HCT116 (cell line): ENCODE data around the gene LOXHD1. TPM values are rescaled to one million over a fixed set of nuclear protein-coding genes. Genes with fewer than 3 reads are reported as not detected.

Experiments
- ATAC-seq: fragments of 200-7000 bp; cut with Tn5 transposase; 2 replicates; pipeline ENCODE4 v1.9.1; 2020; ENCODE audit warnings: mild to moderate bottlenecking, moderate library complexity
- BruUV-seq: library from RNA; stranded (reverse); fragments of 400-500 nt; replicated peaks from 2 replicates; lab custom pipeline; 2021; lab: Mats Ljungman, UMichigan
- CTCF ChIA-PET: fragments of 300-600 bp; sonication (Branson Sonifier 250); formaldehyde crosslinking; loops from one replicate; lab custom pipeline; 2021; ENCODE audit warnings: antibody characterized with exemption; lab: Charles Lee
- POLR2A ChIA-PET: fragments of 300-600, 350-600 bp; sonication (Branson Sonifier 250); formaldehyde crosslinking; loops from one replicate; lab custom pipeline; 2021; ENCODE audit warnings: antibody characterized with exemption; lab: Charles Lee
- RAD21 ChIA-PET, 2 experiments: fragments of 300-600 bp; sonication (Branson Sonifier 250); formaldehyde crosslinking; loops; one replicate each; lab custom pipeline; 2023; ENCODE audit warnings: low total read pairs in 2 of 2; ENCODE audit not compliant: uncharacterized antibody in 2 of 2, unreplicated experiment in 2 of 2, low non-redundant PET in 1 of 2; lab: Charles Lee
- DNase-seq: peaks from one replicate; pipeline ENCODE4 v3.0.0-alpha.2; 2010; ENCODE audit warnings: low read depth, low spot score
- H2AFZ ChIP-seq: fragments of 200-600 bp; shearing (Covaris generic), sonication (generic); 2 replicates; pipeline ENCODE4 v1.6.1; 2017; ENCODE audit warnings: low read depth, mixed run types, mixed read lengths, antibody characterized with exemption, low read length; ENCODE audit not compliant: poor library complexity, severe bottlenecking
- H3K27ac ChIP-seq: 2 replicates; pipeline ENCODE4 v1.5.1; 2012; ENCODE audit warnings: low read depth, low read length
- H3K27me3 ChIP-seq: fragments of 200-600 bp; sonication (generic); 2 replicates; pipeline ENCODE4 v1.6.1; 2016; ENCODE audit warnings: mixed run types, low read length, mixed read lengths; ENCODE audit not compliant: insufficient read depth
- H3K36me3 ChIP-seq, 2 experiments: fragments of 200-500 bp in 1 of 2; fragments of 200-600 bp in 1 of 2; sonication (Bioruptor generic) in 1 of 2; sonication (generic) in 1 of 2; 2 replicates each; pipeline versions ENCODE4 v1.5.1 to v1.6.1; 2014 to 2016; ENCODE audit warnings: low read length in 2 of 2, inconsistent platforms in 1 of 2, mixed read lengths in 1 of 2, mixed run types in 1 of 2; ENCODE audit not compliant: insufficient read depth in 2 of 2, control insufficient read depth in 1 of 2
- H3K4me1 ChIP-seq, 2 experiments: fragments of 200-600 bp in 1 of 2; sonication (generic) in 1 of 2; 2 replicates each; pipeline versions ENCODE4 v1.5.1 to v1.6.1; 2012 to 2017; ENCODE audit warnings: low read length in 2 of 2, inconsistent platforms in 1 of 2, mild to moderate bottlenecking in 1 of 2, mixed read lengths in 1 of 2, mixed run types in 1 of 2, moderate library complexity in 1 of 2; ENCODE audit not compliant: insufficient read depth in 2 of 2, control insufficient read depth in 1 of 2
- H3K4me2 ChIP-seq: fragments of 200-600 bp; sonication (generic); 2 replicates; pipeline ENCODE4 v1.6.1; 2017; ENCODE audit warnings: mixed run types, low read length, mixed read lengths
- H3K4me3 ChIP-seq, 2 experiments: fragments of 200-600 bp in 1 of 2; sonication (generic) in 1 of 2; replicated peaks in 1 of 2; 2 replicates each; pipeline ENCODE4 v1.5.1; 2011 to 2016; ENCODE audit warnings: low read length in 2 of 2, control low read depth in 1 of 2, low read depth in 1 of 2, mild to moderate bottlenecking in 1 of 2, mixed read lengths in 1 of 2, mixed run types in 1 of 2
- H3K79me2 ChIP-seq: fragments of 200-600 bp; sonication (generic); 2 replicates; pipeline ENCODE4 v1.6.1; 2017; ENCODE audit warnings: mild to moderate bottlenecking, mixed run types, low read length, moderate library complexity, mixed read lengths; ENCODE audit not compliant: insufficient read depth
- H3K9ac ChIP-seq: fragments of 200-600 bp; sonication (generic); 2 replicates; pipeline ENCODE4 v1.6.1; 2016; ENCODE audit warnings: low read length, mixed read lengths
- H3K9me2 ChIP-seq: fragments of 200-600 bp; sonication (generic), shearing (Covaris generic); 2 replicates; pipeline ENCODE4 v1.6.1; 2017; ENCODE audit warnings: mixed run types, mild to moderate bottlenecking, moderate library complexity; ENCODE audit not compliant: insufficient read depth
- H3K9me3 ChIP-seq, 2 experiments: fragments of 200-500 bp in 1 of 2; fragments of 200-600 bp in 1 of 2; sonication (Bioruptor generic) in 1 of 2; sonication (generic) in 1 of 2; 2 replicates each; pipeline ENCODE4 v1.6.1; 2014 to 2017; ENCODE audit warnings: low read length in 2 of 2, mixed read lengths in 2 of 2, inconsistent platforms in 1 of 2, low read depth in 1 of 2, mild to moderate bottlenecking in 1 of 2, mixed run types in 1 of 2, moderate library complexity in 1 of 2; ENCODE audit not compliant: control insufficient read depth in 1 of 2, insufficient read depth in 1 of 2
- H4K20me1 ChIP-seq: fragments of 200-600 bp; sonication (generic), shearing (Covaris generic); 2 replicates; pipeline ENCODE4 v1.6.1; 2017; ENCODE audit warnings: mixed run types, mild to moderate bottlenecking, moderate library complexity; ENCODE audit not compliant: insufficient read depth
- CBX3 ChIP-seq: IDR thresholded peaks from 2 replicates; pipeline ENCODE4 v1.6.1; 2012; ENCODE audit warnings: low read depth
- CEBPB ChIP-seq: IDR thresholded peaks from 2 replicates; pipeline ENCODE4 v1.6.1; 2012; ENCODE audit warnings: low read depth
- EGR1 ChIP-seq: IDR thresholded peaks from 2 replicates; pipeline ENCODE4 v1.6.1; 2012; ENCODE audit warnings: low read depth
- ELF1 ChIP-seq: IDR thresholded peaks from 2 replicates; pipeline ENCODE4 v1.6.1; 2012; ENCODE audit warnings: low read depth, borderline replicate concordance
- EZH2 ChIP-seq: fragments of 200-600 bp; sonication (generic); IDR thresholded peaks from 2 replicates; pipeline ENCODE4 v1.6.1; 2017; ENCODE audit warnings: antibody characterized with exemption, mixed run types
- EZH2phosphoT487 ChIP-seq: fragments of 200-600 bp; IDR thresholded peaks from 2 replicates; pipeline ENCODE4 v1.6.1; 2018; ENCODE audit warnings: antibody characterized with exemption, borderline replicate concordance
- JUND ChIP-seq: IDR thresholded peaks from 2 replicates; pipeline ENCODE4 v1.6.1; 2012
- POLR2A ChIP-seq: IDR thresholded peaks from 2 replicates; pipeline ENCODE4 v1.7.0; 2011; ENCODE audit warnings: borderline replicate concordance; ENCODE audit not compliant: insufficient read depth, insufficient read length; ENCODE audit errors: extremely low read depth
- POLR2AphosphoS5 ChIP-seq: IDR thresholded peaks from 2 replicates; pipeline ENCODE4 v1.6.1; 2011; ENCODE audit warnings: mild to moderate bottlenecking, low read depth, low read length, moderate library complexity
- RAD21 ChIP-seq: IDR thresholded peaks from 2 replicates; pipeline ENCODE4 v1.6.1; 2012; ENCODE audit warnings: low read depth, mild to moderate bottlenecking
- TCF7L2 ChIP-seq: IDR thresholded peaks from 2 replicates; pipeline ENCODE4 v1.7.0; 2011; ENCODE audit warnings: borderline replicate concordance, inconsistent platforms; ENCODE audit not compliant: insufficient read depth, insufficient read length; ENCODE audit errors: extremely low read depth
- YY1 ChIP-seq: IDR thresholded peaks from 2 replicates; pipeline ENCODE4 v1.6.1; 2011; ENCODE audit warnings: low read length, low read depth, moderate library complexity, mild to moderate bottlenecking; ENCODE audit not compliant: insufficient replicate concordance; ENCODE audit errors: extremely low read depth
- ZFX ChIP-seq: fragments of 450-650 bp; IDR thresholded peaks from 2 replicates; pipeline ENCODE4 v1.6.1; 2017
- ZNF274 ChIP-seq: fragments of 200-500 bp; sonication (Bioruptor generic); IDR thresholded peaks from 2 replicates; pipeline ENCODE4 v1.6.1; 2014; ENCODE audit warnings: mild to moderate bottlenecking, low read depth, low read length, inconsistent platforms
- intact Hi-C: fragments of 100-400 bp; cut with micrococcal nuclease; formaldehyde crosslinking; loops from 2 replicates; pipeline ENCODE4 v1.10.0; 2022
- total RNA-seq: library from RNA; stranded (reverse); gene quantifications from one replicate; pipeline ENCODE4 v1.2.1, GENCODE V29; 2021; ENCODE audit not compliant: unreplicated experiment
- TF ChIP-seq, protein P1 (sequence below): IDR thresholded peaks from 2 replicates; pipeline ENCODE4 v1.6.1; 2012
- TF ChIP-seq, protein P2 (sequence below), 3 experiments: fragments of 200-600 bp in 1 of 3; sonication (generic) in 1 of 3; IDR thresholded peaks in 2 of 3; conservative IDR thresholded peaks in 1 of 3; 2 replicates each; pipeline ENCODE4 v1.5.1; 2012 to 2017; ENCODE audit warnings: low read depth in 2 of 3, low read length in 2 of 3, antibody characterized with exemption in 1 of 3, borderline replicate concordance in 1 of 3, control low read depth in 1 of 3, mild to moderate bottlenecking in 1 of 3, mixed read lengths in 1 of 3, mixed run types in 1 of 3, moderate library complexity in 1 of 3; ENCODE audit not compliant: insufficient read depth in 1 of 3

Gene LOXHD1
- total RNA-seq, 1 experiment from 2014 or later, result not detected

DNA sequence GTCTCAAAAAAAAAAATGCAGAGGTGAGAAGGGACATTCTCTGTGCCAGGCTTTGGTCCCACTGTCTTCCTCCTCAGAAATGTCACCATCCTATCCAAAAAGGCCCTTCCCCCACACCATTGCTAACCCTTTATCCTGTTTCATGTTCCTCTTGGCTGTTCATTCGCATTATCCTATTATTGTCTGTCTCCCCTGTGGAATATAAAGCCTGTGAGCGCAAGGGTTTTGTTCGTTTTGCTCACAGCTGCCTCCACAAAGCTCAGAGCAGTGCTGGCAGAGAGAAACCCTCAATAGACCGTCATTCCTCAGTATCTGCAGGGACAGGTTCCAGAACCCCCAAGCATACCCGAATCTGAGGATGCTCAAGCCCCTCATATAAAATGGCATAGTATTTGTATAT, 91.8 kb downstream of the LOXHD1 start:
- no peak overlapping the region for H2AFZ ChIP-seq
- no TSS peak for BruUV-seq
- ChIA-PET CTCF (no interaction called here), RAD21 (no interaction called here), POLR2A (no interaction called here)
- H3K9ac ChIP-seq, result no peak overlapping the region
- no peaks in the 10 kb centered on the region for H3K9me3 ChIP-seq
- H3K4me2 ChIP-seq, result no peak overlapping the region
- ATAC-seq (no peak), DNase-seq (no peak)
- H3K27me3 ChIP-seq, result peaks cover 65% of the 10 kb centered on the region
- H3K9me2 ChIP-seq, result no peaks in the 10 kb centered on the region
- no peak overlapping the region for H3K27ac ChIP-seq
- H3K79me2 ChIP-seq, result no peaks in the 10 kb centered on the region
- TF ChIP-seq RAD21 (no peak), EZH2phosphoT487 (no peak), CEBPB (no peak), ZNF274 (no peak), TCF7L2 (no peak), ELF1 (no peak), YY1 (no peak), CBX3 (no peak), POLR2A (no peak), POLR2AphosphoS5 (no peak), JUND (no peak), EGR1 (no peak), EZH2 (no peak), ZFX (no peak)
- TF ChIP-seq, protein P1, sequence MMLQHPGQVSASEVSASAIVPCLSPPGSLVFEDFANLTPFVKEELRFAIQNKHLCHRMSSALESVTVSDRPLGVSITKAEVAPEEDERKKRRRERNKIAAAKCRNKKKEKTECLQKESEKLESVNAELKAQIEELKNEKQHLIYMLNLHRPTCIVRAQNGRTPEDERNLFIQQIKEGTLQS, result no peak
- TF ChIP-seq, protein P2, sequence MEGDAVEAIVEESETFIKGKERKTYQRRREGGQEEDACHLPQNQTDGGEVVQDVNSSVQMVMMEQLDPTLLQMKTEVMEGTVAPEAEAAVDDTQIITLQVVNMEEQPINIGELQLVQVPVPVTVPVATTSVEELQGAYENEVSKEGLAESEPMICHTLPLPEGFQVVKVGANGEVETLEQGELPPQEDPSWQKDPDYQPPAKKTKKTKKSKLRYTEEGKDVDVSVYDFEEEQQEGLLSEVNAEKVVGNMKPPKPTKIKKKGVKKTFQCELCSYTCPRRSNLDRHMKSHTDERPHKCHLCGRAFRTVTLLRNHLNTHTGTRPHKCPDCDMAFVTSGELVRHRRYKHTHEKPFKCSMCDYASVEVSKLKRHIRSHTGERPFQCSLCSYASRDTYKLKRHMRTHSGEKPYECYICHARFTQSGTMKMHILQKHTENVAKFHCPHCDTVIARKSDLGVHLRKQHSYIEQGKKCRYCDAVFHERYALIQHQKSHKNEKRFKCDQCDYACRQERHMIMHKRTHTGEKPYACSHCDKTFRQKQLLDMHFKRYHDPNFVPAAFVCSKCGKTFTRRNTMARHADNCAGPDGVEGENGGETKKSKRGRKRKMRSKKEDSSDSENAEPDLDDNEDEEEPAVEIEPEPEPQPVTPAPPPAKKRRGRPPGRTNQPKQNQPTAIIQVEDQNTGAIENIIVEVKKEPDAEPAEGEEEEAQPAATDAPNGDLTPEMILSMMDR (IDR thresholded peaks at IDR 0.05 in 2 of 3, conservative IDR thresholded peaks at IDR 0.05 in 1 of 3; ENCODE audit: borderline replicate concordance in 1 of 3, insufficient read depth in 1 of 3, low read depth in 2 of 3, low read length in 2 of 3), result no peak
- H3K4me3 ChIP-seq, result no peak overlapping the region
- H4K20me1 ChIP-seq, result no peaks in the 10 kb centered on the region
- intact Hi-C loops, result no loop called here
- H3K4me1 ChIP-seq, result no peaks in the 10 kb centered on the region
- H3K36me3 ChIP-seq, result no peaks in the 10 kb centered on the region
